GM21717 (cell line): ENCODE results near the gene SHC1.
A peak's percentile ranks its signal among the peaks of the same experiment; 100 is the strongest.

Experiments
- ATAC-seq: cut with Tn5 transposase; IDR thresholded peaks from one replicate; pipeline ENCODE4 v1.9.1; 2021; ENCODE audit warnings: mild to moderate bottlenecking, moderate library complexity; ENCODE audit not compliant: unreplicated experiment

SHC1 gene

GRCh38 chr1:154970631-154971340 is at the start of gene SHC1:
SHC1 (minus strand) TSS chr1:154970747; CDS start chr1:154970526, 221 bp downstream.
- ATAC-seq = no peak

- ATAC-seq = no peak
These were observed 49.1 kb upstream of the SHC1 start for GRCh38 chr1:155019377-155020245.

- ATAC-seq = no peak
These were observed 48.2 kb upstream of the SHC1 start for GRCh38 chr1:155018617-155019348.

GRCh38 chr1:155017946-155018316 is 47.4 kb upstream of the SHC1 start:
- no peak for ATAC-seq

- ATAC-seq = peak; percentile 56
These were observed 46.7 kb upstream of the SHC1 start for GRCh38 chr1:155017041-155017945.

- ATAC-seq = no peak
These were observed 45.8 kb upstream of the SHC1 start for GRCh38 chr1:155016231-155016831.

- no peak for ATAC-seq
These were observed 45.1 kb upstream of the SHC1 start for GRCh38 chr1:155015527-155016230.

GRCh38 chr1:155014709-155015508 is 44.4 kb upstream of the SHC1 start:
- ATAC-seq = no peak

- no peak for ATAC-seq
These were observed 43.1 kb upstream of the SHC1 start for GRCh38 chr1:155013632-155014031.

- no peak for ATAC-seq
These were observed 42.4 kb upstream of the SHC1 start for GRCh38 chr1:155012776-155013602.

- no peak for ATAC-seq
These were observed 41.5 kb upstream of the SHC1 start for GRCh38 chr1:155012026-155012546.

- no peak for ATAC-seq
These were observed 41.0 kb upstream of the SHC1 start for GRCh38 chr1:155011437-155012025.

GRCh38 chr1:155011004-155011416 is 40.5 kb upstream of the SHC1 start:
- no peak for ATAC-seq

GRCh38 chr1:155010211-155010918 is 39.8 kb upstream of the SHC1 start:
- ATAC-seq = no peak

GRCh38 chr1:155009742-155010141 is 39.2 kb upstream of the SHC1 start:
- no peak for ATAC-seq

GRCh38 chr1:155009221-155009711 is 38.7 kb upstream of the SHC1 start:
- no peak for ATAC-seq
